NOMO-1 treated with DMSO at 0.1 percent for 48 hours (cell line): ENCODE results near the gene VWA3A.
"Not testable (repeated sequence)": the region's sequence is repeated elsewhere in the genome, so short reads cannot be mapped to it uniquely, and the experiment has no call there.

Experiments
- DNase-seq: peaks from one replicate; lab custom pipeline; 2025; ENCODE audit not compliant: unreplicated experiment; lab: John Stamatoyannopoulos, UW

The VWA3A gene, protein sequence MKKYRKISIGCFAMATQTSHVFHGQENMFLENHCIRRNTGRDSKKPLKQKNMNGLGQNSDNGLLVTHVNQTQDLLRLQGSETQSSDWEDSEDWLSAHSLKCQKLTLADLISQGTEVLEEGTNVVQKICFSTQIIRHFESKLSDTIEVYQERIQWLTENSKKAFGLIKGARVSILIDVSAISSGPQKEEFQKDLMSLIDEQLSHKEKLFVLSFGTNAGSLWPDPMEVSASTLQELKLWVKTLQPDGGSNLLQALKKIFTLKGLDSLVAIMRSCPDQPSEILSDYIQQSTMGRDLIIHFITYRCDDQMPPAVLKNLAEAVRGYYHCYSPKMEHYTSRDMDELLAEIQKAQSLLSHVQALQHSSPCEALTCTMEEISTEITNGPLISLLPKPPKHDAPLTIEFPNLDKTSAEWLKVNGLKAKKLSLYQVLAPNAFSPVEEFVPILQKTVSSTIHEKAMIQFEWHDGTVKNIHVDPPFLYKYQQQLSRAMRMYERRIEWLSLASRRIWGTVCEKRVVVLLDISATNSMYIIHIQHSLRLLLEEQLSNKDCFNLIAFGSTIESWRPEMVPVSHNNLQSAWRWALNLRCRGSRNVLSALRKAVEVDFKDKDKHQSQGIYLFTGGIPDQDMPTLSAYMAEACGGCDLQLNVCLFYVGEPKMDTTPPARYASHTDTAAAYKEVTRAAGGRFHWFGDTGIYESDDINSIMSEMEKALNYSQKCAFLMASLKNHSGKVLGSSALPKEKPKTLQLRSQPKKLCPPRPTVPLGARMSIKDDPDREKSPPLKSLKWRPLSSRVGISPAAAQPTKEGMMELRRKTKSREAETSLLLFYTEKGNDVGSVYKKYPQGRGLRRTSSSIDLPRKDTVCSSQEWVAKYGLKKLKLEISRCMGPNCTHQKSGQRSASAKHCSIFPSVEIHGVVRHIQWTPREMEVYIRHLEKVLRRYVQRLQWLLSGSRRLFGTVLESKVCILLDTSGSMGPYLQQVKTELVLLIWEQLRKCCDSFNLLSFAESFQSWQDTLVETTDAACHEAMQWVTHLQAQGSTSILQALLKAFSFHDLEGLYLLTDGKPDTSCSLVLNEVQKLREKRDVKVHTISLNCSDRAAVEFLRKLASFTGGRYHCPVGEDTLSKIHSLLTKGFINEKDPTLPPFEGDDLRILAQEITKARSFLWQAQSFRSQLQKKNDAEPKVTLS

DNA sequence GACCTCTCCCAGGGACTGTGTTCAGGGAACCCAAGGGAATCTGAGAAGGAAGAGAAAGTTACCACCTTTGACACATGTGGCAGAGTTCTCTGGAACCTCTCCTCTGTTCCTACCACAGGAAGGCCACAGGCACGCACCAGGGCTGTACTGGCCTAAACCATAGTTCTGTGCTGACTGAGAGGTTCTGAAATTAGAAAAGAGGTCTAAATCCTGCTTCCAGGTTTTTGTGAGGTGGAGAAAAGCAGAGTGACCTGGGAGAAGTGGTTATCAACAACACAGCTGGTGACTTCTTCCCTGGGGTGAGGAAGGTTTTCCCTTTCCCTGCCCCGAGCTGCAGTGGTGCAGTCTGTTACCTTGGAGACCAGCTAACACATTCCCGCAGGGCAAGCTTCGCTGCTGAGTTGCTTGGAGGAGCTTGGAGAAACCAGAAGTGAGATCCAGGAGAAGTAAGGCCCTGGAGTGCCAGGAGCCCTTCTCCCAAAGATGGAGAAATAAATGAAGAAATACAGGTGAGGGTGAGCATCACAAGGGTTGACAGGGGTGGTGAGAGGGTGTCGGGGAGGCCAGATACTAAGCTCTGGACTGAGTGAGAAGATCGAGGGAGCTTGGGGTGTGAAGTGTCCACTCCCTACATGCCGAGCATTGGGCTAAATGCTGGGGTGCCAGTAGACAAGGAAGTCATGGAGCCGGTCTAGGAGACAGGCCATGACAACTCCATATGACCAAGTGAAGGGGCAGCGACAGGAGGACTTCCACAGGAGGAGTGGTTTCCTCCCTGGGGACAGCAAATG is at the start of gene VWA3A:
TSS of gene VWA3A (plus strand) at position 399 of the 791 bp plus-strand sequence. CDS start at position 496, 97 bp downstream.
- no peak for DNase-seq

DNA sequence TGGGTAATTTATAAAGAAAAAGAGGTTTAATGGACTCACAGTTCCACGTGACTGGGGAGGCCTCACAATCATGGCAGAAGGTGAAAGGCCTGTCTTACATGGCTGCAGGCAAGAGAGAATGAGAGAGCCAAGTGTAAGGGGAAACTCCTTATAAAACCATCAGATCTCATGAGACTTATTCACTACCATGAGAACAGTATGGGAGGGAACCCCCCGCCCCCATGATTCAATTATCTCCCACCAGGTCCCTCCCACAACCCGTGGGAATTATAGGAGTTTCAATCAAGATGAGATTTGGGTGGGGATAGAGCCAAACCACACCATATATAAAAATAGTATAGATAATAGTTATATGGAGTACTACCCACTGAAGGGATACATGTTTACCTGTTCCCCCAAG is 48.5 kb upstream of the VWA3A start:
- DNase-seq, result not testable (repeated sequence)

DNA sequence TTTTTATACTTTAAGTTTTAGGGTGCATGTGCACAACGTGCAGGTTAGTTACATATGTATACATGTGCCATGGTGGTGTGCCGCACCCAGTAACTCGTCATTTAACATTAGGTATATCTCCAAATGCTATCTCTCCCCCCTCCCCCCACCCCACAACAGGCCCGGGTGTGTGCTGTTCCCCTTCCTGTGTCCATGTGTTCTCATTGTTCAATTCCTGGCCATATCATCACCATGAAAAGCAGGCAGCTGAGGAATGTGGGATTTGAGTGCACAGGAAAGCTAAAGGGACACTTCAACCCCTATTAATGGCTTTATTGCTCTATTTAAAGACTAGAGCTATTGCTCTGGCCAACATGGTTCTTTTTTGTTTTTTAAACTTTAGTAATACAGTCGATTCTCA is 46.5 kb upstream of the VWA3A start:
- not testable (repeated sequence) for DNase-seq

DNA sequence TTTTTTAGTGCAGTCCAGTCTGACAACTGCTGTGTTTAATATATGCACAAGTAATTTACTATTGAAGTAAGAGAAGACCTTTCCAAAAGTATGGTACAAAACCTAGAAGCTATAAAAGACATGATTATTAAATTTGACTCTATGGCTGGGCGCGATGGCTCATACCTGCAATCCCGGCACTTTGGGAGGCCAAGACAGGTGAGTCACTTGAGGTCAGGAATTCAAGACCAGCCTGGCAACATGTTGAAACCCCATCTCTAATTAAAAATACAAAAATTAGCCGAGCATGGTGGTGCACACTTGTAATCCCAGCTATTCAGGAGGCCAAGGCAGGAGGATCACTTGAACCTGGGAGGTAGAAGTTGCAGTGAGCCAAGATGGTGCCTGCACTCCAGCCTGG is 41.4 kb upstream of the VWA3A start:
- no peak for DNase-seq

DNA sequence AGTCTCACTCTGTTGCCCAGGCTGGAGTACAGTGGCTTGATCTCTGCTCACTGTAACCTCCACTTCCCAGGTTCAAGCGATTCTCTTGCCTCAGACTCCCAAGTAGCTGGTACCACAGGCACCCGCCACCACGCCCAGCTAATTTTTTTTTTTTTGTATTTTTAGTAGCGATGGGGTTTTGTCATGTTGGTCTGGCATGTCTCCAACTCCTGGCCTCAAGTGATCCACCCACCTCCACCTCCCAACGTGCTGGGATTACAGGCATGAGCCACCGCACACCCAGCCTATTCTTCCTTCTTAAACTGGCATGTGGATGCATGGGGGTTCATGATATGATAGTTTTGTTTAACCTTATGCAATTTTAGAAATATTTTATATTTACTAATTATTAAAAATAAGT is 39.4 kb upstream of the VWA3A start:
- no peak for DNase-seq

DNA sequence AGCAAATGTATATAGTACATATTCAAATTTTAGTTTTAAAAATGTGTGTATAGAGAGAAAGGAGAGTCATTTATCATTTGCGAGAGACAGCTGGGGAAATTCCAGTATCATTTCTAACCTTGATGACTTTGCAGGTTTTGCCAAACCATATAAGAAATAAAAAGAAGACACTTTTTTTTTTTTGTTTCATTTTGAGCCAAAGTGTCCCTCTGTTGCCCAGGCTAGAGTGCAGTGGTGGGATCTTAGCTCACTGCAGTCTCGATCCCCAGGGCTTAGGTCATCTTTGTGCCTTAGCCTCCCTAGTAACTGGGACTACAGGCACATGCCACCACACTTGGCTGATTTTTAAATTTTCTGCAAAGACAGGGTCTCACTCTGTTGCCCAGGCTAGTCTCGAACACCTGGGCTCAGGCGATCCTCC is 38.4 kb upstream of the VWA3A start:
- no peak for DNase-seq

DNA sequence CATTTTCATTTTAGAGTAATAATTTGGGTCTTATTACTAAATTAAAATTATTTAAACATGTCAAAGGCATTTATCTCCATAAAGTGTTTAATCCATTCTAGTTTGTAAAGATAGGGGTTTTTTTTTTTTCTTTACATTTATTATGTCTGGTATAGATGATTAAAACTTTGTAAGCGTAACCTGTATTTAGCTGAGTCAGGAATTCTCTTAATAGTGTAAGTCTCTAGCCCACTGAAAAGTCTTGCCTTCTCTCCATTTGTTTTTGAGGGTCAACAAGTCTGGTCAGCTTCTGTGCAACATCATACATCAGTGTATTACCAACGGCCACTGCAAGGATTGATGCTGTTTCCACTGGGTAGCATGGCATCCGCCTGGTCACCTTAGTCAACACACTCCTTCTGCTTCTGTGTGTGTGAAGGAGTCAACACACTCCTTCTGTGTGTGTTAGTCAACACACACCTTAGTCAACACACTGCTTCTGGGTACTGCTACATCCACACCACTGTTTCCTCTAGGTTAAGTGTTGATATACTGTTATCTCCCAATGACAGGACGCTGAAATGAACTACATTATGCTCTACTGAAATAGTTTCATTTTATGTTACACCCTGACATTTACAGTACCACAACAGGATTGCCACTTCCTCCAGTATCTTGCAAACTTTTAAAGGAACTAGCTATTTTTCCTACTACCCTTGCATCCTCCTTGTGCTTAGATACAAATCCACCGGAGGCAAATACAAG is 37.3 kb upstream of the VWA3A start:
- no peak for DNase-seq

DNA sequence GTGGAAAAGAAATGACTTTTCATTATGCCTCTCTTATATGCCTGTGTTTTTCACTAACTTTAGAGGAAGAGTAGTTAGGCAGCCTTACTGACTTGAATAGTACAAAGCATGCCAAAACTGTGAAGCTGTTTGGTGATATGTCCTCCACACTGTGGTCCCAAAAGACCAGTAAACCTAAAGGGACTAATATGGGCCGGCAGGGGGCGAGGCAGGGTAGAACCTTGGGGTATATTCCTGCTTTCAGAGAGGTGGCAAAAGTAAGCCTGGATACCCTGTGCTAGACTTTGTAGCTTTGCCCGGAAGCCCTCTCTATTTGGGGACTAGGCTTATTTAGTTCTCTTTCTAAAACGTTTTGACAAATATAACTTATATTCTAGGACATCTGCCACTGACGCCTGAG is 36.5 kb upstream of the VWA3A start:
- no peak for DNase-seq

DNA sequence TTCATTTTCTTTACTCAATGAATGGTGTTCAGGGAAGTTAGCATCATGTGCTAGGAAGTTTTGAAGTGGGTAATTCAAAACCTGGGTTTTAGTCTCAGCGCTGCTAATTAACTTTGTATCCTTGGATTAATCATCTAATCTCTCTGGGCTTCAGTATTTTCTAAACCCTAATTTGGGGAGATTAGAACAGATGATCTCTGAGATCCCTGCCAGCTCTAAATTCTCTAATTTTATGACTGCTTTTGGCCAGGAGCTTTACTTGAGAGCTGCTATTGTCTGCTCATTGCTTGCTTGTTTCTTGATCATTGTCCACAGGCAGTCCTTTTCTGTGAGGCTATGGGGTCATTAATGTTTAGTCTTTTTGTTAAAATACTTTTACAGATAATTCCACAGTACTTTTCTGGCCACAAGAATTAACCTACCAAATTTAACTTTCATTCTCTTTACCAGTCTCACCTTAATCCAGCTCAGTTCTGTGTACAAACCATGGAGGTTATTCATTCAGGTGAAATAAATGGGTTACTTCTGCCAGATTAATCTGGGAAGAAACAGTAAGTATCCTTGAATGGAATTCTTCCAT is 28.4 kb upstream of the VWA3A start:
- no peak for DNase-seq

DNA sequence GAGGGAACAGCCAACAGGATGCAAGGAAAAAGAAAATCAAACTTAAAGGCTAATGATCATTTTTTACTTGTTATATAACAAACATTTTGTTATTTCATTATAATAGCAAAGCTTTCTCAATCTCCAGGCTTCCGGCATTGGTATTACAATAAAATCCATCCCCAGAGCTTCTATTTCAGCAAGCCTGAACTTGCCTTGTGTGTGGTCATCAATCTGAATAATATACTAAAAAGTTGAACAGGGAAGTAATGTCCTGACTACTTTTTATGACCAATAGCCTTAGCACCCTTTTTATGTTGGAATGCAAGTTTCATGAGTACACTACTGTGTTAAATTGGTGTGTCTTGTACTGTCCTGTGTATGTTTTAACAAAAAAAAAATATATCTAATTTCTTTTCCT is 27.1 kb upstream of the VWA3A start:
- DNase-seq, result peak; percentile 54

DNA sequence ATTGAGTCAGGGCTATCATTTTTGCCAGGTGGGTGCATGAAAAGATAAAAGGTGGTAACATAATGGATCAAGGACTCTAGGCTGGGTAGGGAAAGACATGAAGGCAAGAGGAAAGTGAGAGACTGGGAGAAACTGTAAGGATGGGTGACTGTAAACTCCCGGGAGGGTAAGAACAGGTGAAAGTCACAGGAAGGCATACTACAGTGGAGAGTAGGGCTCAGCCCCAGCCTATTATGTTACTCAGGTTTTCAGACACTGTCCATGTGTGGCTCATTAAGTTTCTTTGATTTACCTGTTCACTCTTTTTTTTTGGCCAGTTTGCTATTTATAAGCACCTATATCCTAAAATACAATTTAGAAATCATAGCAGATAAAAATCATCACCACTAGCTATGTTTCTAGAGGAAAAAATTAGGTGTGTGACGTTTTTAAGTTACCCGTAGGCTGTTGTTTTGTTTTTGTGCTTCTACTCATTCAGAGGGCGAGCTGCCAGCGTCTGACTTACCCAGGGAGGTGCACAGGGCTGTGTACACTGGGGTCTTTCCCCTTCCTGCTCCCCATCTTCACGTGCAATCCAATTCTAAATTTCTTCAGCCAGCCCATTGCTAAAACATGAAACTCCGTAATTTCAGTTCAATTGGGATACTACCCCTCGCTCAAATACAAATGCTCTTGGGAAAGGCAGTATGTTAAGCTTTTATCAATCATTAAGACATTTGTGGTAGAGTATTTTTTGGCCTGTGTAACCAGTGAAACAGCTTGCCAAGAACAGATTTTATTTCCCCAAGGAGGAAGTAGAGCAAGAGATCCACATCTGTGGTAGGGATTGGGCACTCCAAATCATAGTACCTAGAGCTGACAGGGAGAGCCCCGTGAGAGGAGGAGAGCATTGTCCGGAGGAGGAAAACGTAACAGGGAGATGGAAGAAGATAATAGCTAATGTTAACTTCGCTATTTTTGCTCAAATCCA is 21.7 kb upstream of the VWA3A start:
- no peak for DNase-seq

DNA sequence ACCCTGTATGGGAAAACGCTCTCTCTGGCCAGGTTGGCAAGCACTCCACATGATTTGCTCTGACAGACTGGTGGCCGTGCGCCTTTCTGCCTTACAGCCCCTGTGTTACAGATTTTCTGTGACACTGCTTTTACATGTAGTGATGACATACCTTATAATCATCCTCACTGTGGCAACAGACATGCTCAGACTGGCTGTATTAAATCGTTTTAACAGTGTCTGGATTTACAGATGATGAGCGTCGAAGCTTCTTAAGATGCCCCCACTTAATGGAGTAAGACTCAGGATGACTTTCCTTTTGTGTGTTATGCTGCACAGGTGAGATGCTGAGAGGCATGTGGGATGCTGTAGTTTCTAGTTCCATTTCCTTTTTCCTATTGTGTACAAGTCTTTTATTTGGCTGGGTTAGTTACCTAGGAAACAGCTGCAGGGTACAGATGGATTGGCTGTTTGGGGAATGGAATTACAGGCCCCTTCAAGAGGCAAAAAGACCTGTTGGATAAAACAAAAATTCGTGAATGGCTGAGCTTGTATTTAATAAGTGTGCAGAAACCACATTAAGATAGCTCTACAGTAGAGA is 20.9 kb upstream of the VWA3A start:
- no peak for DNase-seq

DNA sequence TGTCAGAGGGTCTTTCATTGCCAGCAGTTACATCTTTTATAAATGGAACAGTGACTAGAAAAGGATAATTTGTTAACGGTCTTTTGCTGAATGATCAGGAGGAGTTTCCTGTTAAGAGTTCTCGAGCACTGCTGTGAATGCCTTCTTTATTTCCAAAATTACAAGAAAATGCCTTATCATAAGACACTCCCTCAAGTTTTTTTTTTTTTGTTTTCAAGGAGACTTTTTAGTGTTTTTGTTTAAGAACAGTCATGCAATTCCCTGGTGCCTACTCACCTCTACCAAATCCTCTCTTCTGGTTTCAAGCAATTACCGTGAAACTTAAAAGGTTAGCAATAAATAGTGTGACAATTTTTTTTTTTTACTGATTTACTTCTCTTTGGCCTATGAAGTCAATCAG is 19.0 kb upstream of the VWA3A start:
- DNase-seq, result no peak

DNA sequence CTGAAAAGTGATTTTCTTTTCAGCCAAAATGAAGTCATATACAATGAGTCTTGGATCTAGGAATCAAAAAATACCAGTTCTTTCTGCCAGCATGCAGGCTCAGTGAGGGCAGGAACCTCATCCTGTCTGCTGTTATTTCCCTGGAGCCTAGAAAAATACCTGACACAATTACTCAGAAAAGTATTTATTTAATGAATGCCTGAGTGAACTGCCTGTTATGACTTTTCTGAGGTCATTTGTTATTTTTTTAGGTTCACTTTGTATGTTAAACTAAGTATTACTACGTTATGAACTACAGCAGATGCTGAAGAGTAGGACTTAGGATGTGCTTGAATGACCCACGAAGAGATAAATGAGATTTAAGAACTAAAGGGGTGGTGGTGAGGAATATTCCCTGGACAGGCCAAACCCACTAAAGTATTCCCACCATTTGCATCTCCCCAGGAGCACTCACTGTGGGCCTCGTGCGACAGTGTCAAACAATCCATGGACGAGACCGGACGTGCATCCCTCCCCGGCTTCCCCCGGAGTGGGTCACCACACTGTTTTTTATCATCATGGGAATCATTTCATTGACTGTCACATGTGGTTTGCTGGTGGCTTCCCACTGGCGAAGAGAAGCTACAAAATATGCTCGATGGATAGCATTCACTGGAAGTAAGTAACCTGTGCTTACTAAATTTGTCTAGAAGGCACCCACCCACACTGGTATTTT is 17.1 kb upstream of the VWA3A start:
- no peak for DNase-seq

DNA sequence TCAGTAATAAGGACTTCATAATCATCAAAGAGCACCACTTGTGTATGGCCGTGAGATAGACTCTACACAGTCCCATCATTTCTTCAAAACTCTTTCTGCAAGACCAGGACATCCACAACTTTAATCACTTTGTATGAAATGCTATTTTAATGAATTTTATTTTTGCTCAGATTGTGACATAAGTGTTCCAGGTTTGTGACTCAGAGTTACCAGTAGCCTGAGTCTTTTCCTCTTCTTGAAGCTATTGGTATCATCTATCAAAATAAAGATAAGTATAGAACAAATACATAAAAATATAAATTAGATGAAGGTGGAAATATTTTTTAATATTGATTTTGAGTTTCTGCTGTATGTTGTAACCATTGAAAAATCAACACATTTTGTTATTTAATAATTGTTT is 16.6 kb upstream of the VWA3A start:
- DNase-seq, result no peak

DNA sequence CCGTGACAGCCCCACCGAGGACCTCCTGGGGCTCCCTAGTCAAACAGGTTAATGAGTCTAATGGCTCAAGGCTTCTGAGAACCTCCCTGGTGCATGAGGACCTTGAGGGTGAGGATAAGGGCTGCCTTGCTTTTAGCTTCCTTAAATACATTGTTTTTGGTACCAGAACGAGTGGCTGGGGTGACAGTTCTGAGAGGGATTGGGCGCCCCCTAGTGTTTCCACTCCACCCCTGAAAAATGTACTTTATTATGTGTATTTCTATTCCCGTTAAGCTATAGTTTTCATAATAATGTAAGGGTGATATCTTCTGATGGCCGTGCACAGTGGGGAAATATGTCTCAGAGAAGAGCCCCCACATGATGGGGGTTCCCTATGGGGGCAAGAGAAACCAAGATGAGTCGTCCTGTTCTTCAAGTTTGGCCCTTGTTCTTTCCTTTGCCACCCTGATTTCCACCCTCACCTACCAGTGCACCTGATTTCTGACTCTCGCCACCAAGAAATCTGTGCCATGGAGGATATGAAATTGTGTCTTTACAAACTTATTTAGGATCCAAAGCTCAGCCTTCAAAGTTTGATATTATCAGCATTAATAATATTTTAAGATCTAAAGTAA is 14.5 kb upstream of the VWA3A start:
- DNase-seq, result peak; percentile 78

DNA sequence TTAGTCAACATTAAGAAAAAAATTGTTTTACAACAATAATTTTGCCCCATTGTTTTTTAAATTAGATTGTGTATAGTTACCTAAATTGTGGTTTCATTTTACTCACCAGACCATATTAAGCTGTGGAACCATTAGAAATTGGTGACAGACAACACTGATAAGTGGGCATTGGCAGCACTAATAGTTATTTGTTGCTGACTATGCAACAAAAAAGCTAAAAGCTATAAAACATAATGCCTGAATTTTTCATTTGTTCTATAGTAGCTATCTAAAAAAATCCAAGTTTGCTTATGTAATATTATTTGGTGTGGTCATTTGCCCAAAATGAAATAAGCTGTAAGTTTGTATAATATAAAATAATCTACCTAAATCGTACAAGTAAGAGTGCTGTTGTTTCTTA is 13.7 kb upstream of the VWA3A start:
- no peak for DNase-seq
